Mesodermal cell (in vitro differentiated cells): ENCODE measurements around the gene AFAP1.
"Not testable (repeated sequence)": the region's sequence is repeated elsewhere in the genome, so short reads cannot be mapped to it uniquely, and the experiment has no call there.

ENCODE experiments used
- H3K27ac ChIP-seq: 2 replicates; pipeline ENCODE4 v1.7.0; 2013; ENCODE audit warnings: mild to moderate bottlenecking, low read depth, low read length, moderate library complexity; ENCODE audit not compliant: severe bottlenecking
- H3K36me3 ChIP-seq: 2 replicates; pipeline ENCODE4 v1.7.1; 2013; ENCODE audit warnings: mild to moderate bottlenecking, low read length, moderate library complexity; ENCODE audit not compliant: control insufficient read depth, insufficient read depth
- H3K4me1 ChIP-seq: one replicate; pipeline ENCODE4 v1.7.1; 2013; ENCODE audit warnings: mild to moderate bottlenecking, low read length; ENCODE audit not compliant: insufficient read depth, control insufficient read depth, poor library complexity, severe bottlenecking
- H3K4me3 ChIP-seq: 2 replicates; pipeline ENCODE4 v1.7.0; 2013; ENCODE audit warnings: low read length, control low read depth, mild to moderate bottlenecking; ENCODE audit not compliant: insufficient read depth, poor library complexity, severe bottlenecking; ENCODE audit errors: extremely low read depth
- H3K9me3 ChIP-seq: 2 replicates; pipeline ENCODE4 v1.7.1; 2013; ENCODE audit warnings: mild to moderate bottlenecking, low read length, moderate library complexity; ENCODE audit not compliant: control insufficient read depth
- WGBS, 2 experiments: methylation state at CpG; one replicate each; pipeline ENCODE4 v1.1.5; 2013; ENCODE audit warnings: missing lambda C conversion rate in 2 of 2; ENCODE audit not compliant: insufficient coverage in 2 of 2; 5-methylcytosine and 5-hydroxymethylcytosine counted together

AFAP1 gene

DNA sequence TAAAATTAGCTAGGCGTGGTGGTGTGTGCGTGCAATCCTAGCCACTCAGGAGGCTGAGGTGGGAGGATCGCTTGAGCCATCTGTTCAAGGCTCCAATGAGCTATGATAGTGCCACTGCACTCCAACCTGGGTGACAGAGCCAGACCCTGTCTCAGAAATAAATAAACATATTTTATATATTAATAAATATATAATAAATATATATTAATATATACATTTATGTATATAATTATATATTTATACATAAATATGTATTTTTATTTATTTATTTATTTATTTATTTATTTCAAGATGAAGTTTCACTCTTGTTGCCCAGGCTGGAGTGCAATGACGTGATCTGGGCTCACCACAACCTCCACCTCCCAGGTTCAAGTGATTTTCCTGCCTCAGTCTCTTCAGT, 4.0 kb upstream of the AFAP1 start:
- H3K27ac ChIP-seq, H3K4me3 ChIP-seq, H3K4me1 ChIP-seq, H3K9me3 ChIP-seq, H3K36me3 ChIP-seq: not testable (repeated sequence)
- WGBS, 2 experiments: 100% methylated on average over 2 of the region's 4 CpGs; no CpG with 5 or more reads in 1 of the 2 experiments

DNA sequence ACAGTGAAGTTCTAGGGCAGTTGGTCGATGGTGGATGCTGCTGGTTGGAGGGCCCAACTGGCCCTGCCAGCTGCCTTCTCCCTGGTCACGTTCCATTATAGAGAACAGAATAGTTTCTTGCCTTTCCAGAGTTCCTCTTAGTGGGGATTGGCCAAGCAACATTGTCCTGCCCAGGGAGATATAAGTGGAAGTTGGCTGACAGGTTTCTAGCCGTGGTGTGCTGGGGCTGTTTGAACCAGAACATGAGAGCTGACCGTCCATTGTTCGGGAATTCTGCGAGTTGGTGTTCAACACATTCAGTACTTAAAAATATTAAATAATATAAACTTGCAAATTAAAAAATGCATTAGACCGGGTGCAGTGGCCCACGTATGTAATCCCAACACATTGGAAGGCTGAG, 3.5 kb upstream of the AFAP1 start:
- 86 to 95% methylated on average over 3 of the region's 8 CpGs for WGBS, 2 experiments
- Histone ChIP-seq H3K36me3 (no peaks in the 10 kb centered on the region), H3K9me3 (no peaks in the 10 kb centered on the region), H3K27ac (no peak overlapping the region), H3K4me1 (peaks cover 4% of the 10 kb centered on the region), H3K4me3 (no peak overlapping the region)

DNA sequence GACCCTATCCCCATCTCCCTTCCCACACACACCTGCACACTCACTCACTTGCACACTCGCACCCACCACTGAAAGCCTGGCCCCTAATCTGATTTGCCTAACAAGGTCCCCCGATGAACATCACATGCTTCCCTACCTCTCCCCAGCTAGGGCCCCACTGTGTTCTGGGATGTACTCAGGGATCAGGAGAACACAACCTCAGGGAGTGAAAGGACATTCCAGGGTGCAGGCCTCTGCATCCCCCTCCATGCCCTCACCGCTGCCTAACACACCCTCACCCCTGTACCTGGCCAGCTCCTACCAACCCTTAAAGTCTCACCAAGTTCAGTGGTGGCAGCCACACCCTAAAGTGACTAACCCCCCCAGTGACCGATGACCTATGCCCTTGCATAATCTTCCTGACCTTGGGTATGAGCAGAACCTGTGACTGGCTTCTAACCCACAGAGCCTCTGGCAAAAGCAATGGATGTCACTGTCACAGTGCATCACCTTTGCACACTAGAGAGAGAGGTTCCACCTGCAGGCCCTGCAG, 2.4 kb upstream of the AFAP1 start:
- H3K4me3 ChIP-seq: no peak overlapping the region
- 100% methylated on average over 2 to 3 of the region's 4 CpGs for WGBS, 2 experiments
- peaks cover 4% of the 10 kb centered on the region for H3K4me1 ChIP-seq
- H3K36me3 ChIP-seq: no peaks in the 10 kb centered on the region
- no peak overlapping the region for H3K27ac ChIP-seq
- no peaks in the 10 kb centered on the region for H3K9me3 ChIP-seq

DNA sequence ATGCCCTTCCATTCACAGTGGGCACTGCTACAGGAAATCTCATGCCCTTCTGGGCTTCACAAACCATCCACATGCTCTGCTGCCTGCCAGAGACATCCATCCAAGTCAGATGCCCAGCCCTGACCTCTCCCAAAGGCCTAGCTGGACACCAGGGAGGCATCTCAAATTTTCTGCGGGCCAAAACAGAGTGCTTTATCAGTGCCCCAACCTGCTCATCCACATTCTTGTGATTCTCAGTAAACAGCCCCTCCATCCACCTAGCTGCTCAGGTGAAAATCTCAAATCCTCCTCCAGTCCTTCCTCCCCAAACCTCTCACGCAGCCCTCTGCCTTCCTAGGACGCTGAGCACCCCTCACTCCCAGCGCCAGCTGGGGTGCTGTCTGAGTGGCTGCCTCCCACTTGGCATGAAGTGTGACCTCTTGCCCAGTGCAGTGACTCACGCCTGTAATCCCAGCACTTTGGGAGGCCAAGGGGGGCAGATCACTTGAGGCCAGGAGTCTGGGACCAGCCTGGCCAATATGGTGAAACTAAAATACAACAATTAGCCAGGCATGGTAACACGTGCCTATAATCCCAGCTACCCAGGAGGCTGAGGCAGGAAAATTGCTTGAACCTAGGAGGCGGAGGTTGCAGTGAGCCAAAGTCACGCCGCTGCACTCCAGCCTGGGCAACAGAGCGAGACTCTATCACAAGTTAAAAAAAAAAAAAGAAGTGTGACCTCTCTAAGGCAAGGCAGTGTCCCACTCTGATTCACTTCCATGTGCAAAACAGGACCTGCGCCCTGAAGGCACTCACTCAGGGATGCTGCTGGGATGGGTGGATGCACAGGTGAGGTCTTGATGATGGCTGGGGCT, 1.7 kb upstream of the AFAP1 start:
- no peak overlapping the region for H3K27ac ChIP-seq
- 81 to 92% methylated on average over 7 to 8 of the region's 11 CpGs for WGBS, 2 experiments
- H3K36me3 ChIP-seq: no peaks in the 10 kb centered on the region
- peaks cover 4% of the 10 kb centered on the region for H3K4me1 ChIP-seq
- no peak overlapping the region for H3K4me3 ChIP-seq
- H3K9me3 ChIP-seq: no peaks in the 10 kb centered on the region

DNA sequence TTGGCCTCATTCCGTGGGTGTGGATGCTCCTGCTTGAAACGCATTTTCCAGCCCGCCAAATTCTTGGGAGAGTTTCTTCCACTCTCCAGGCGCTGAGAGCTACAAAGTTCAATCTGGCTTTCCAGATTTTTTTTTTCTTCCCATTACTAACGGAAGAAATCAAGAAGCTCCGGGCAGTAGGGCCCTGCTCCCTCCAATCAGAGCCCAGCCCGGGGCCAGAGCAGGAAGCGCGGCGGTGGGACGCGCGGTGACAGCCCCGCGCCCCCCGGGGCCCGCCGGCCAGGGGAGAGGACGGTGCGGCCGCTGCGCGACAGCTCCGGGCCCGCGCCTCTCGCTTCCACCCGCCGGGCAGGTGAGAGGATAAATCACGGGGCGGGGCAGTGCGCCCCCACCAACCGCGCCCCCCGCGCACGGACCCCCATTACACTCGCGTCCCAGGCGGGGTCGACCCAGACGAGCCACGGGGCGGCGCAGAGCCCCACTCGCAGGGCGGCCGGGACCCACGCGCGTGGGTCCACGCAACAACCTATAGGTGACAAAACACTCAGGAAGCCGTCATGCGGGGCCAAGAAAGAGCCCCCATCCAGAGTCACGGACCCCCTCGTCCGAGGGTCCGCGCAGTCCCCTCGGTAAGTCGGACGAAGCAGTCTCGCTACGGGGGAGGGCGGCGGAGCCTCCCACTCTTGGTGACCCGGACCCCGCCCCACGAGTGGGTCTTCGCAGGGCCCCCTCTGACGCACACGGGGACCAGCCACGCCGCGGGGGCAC, 868 bp downstream of the AFAP1 start:
- Histone ChIP-seq H3K4me1 (peaks cover 9% of the 10 kb centered on the region), H3K9me3 (no peaks in the 10 kb centered on the region), H3K4me3 (peak overlapping the region; percentile 95), H3K36me3 (peaks cover 8% of the 10 kb centered on the region), H3K27ac (peak overlapping the region; percentile 78)
- WGBS, 2 experiments: 0 to 1% methylated on average over 50 to 62 of the region's 75 CpGs

DNA sequence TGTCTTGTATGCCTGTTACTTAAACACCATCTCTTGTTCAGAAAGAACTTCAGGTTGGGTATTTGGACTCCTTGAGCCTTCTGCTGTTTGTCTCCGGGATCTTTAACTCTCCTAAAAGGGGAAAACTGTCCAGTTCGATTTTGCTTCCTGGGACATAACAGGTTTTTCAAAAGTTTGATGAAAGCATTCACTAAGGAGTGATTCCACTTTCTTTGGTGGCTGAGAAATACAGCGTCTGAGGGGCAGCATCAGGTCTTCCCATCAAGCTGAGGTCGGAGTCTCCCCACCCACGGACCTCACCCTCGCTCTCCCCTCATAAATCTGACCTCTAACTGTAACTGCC, 1.4 kb downstream of the AFAP1 start:
- 13 to 33% methylated on average over 6 of the region's 6 CpGs for WGBS, 2 experiments
- Histone ChIP-seq H3K36me3 (peaks cover 12% of the 10 kb centered on the region), H3K4me1 (peaks cover 9% of the 10 kb centered on the region), H3K27ac (peak overlapping the region; percentile 78), H3K4me3 (peak overlapping the region; percentile 95), H3K9me3 (no peaks in the 10 kb centered on the region)

DNA sequence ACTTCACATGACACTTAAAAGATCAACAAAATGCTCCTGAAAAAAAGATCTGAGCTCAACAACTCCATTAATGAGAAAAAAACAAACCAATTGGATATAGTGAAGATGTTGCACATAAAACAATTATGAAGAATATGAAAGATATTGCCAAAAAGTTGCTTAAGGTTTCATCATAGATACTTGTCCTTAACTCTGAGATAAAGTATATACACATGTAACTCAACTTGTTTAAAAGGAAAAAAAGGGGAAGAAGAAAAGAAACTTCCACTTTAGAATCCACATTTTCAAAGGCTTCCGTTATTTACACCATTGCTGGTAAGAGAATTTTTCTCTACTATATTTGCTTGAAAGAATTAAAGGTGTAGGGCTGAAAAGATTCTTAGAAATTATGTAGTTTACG, 2.7 kb downstream of the AFAP1 start:
- WGBS, 2 experiments: 100% methylated on average over 1 of the region's 2 CpGs
- H3K4me1 ChIP-seq: peaks cover 9% of the 10 kb centered on the region
- H3K36me3 ChIP-seq: peaks cover 20% of the 10 kb centered on the region
- peak overlapping the region; percentile 95 for H3K4me3 ChIP-seq
- H3K27ac ChIP-seq: no peak overlapping the region
- H3K9me3 ChIP-seq: no peaks in the 10 kb centered on the region

DNA sequence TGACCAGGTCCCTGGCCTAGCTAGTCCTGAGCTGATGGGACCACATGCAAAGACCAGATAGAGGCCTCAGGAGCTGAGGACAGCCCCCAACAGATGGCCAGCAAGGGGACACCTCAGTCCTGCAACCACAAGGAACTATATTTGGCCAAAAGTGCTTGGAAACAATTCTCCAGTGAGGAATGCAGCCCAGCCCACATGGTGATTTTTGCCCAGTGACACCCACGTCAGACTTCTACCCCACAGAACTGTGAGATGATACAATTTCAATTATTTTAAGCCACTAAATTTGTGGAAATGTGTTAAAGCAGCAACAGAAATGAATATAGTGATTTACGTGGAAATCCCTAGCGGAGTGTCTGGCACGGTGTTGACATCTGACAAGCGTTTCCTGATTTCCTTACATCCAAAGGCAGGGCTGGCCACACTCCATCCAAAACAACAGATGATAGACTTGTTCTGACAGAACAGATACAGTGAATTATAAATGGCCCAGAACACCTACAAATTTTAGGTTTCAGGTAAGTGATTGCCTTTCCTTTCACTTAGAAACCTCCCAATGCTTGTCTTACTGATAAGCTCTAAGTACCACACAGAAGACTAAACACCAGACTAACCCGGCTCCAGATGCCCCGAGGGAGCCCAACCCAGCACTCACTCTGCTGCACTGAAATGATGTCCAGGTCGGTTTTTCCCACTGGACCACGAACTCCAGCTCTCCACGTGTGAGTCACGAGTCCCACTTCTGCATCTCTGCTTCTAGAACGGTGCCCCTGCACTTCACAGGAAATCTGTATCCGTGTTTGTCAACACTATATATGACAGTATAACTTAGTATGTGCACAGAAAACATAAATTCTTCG, 5.8 kb downstream of the AFAP1 start:
- no peak overlapping the region for H3K4me3 ChIP-seq
- no peak overlapping the region for H3K27ac ChIP-seq
- peaks cover 28% of the 10 kb centered on the region for H3K36me3 ChIP-seq
- H3K4me1 ChIP-seq: peaks cover 15% of the 10 kb centered on the region
- 87 to 93% methylated on average over 10 of the region's 14 CpGs for WGBS, 2 experiments
- H3K9me3 ChIP-seq: no peaks in the 10 kb centered on the region

DNA sequence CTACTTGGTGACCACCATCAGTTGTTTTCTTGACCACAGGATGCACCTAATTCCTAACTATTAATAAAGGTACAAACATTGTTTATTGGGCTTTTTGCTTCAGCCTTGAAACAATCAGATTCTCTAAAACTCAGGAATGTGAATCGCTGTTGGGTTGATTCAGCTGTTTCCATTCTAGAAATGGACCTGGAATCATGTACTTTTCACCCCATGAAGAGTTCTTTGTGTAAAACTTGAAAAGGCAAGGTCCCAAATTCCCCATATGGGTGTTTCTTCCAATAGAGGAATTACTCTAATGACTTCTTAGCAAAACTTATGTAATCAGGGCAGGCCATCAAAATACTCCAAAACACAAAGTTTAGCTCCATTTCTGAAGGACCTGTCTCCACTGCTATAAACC, 7.4 kb downstream of the AFAP1 start:
- peaks cover under 1% of the 10 kb centered on the region for H3K9me3 ChIP-seq
- peaks cover 15% of the 10 kb centered on the region for H3K4me1 ChIP-seq
- 86% methylated on average over 1 of the region's 1 CpG; no CpG with 5 or more reads in 1 of the 2 experiments for WGBS, 2 experiments

More for the DNA sequence above, 7.4 kb downstream of the AFAP1 start:
- Histone ChIP-seq H3K27ac (no peak overlapping the region), H3K36me3 (peaks cover 30% of the 10 kb centered on the region), H3K4me3 (no peak overlapping the region)
